Activated CD8-positive, alpha-beta memory T cell treated with anti-CD3 and anti-CD28 coated beads, Interleukin-2, amount 50 U/mL, for 24 hours (primary cell): Measurements from ENCODE around the gene PCNX2.

Experiments
- DNase-seq: peaks from one replicate; pipeline ENCODE4 v3.0.0-alpha.2; 2020; ENCODE audit errors: extremely low read depth

The PCNX2 gene

GRCh38 chr1:233256789-233257188, 38.7 kb downstream of the PCNX2 start:
- no peak for DNase-seq

GRCh38 chr1:233256191-233256590, 39.3 kb downstream of the PCNX2 start:
- DNase-seq, result no peak

- DNase-seq, result no peak
Measured at GRCh38 chr1:233255145-233255544, 40.4 kb downstream of the PCNX2 start.

- DNase-seq, result no peak
Measured at GRCh38 chr1:233253832-233254331, 41.6 kb downstream of the PCNX2 start.

- DNase-seq, result no peak
Measured at GRCh38 chr1:233253231-233253831, 42.2 kb downstream of the PCNX2 start.

GRCh38 chr1:233252441-233252840, 43.1 kb downstream of the PCNX2 start:
- DNase-seq, result no peak

- DNase-seq, result no peak
Measured at GRCh38 chr1:233251201-233251720, 44.3 kb downstream of the PCNX2 start.

GRCh38 chr1:233248014-233248413, 47.5 kb downstream of the PCNX2 start:
- no peak for DNase-seq

- DNase-seq, result no peak
Measured at GRCh38 chr1:233246965-233247364, 48.6 kb downstream of the PCNX2 start.

GRCh38 chr1:233245191-233245765, 50.2 kb downstream of the PCNX2 start:
- no peak for DNase-seq

GRCh38 chr1:233244183-233244582, 51.3 kb downstream of the PCNX2 start:
- DNase-seq, result no peak

- no peak for DNase-seq
Measured at GRCh38 chr1:233242827-233243483, 52.6 kb downstream of the PCNX2 start.

GRCh38 chr1:233241759-233242158, 53.8 kb downstream of the PCNX2 start:
- DNase-seq, result no peak

- no peak for DNase-seq
Measured at GRCh38 chr1:233240829-233241682, 54.5 kb downstream of the PCNX2 start.

- DNase-seq, result no peak
Measured at GRCh38 chr1:233240371-233240770, 55.2 kb downstream of the PCNX2 start.

GRCh38 chr1:233238884-233239431, 56.6 kb downstream of the PCNX2 start:
- DNase-seq, result no peak

GRCh38 chr1:233237647-233238046, 57.9 kb downstream of the PCNX2 start:
- DNase-seq, result no peak

GRCh38 chr1:233233508-233234040, 62.0 kb downstream of the PCNX2 start:
- DNase-seq, result no peak

GRCh38 chr1:233230011-233230410, 65.5 kb downstream of the PCNX2 start:
- no peak for DNase-seq

- no peak for DNase-seq
Measured at GRCh38 chr1:233229288-233229687, 66.2 kb downstream of the PCNX2 start.

GRCh38 chr1:233227930-233228465, 67.5 kb downstream of the PCNX2 start:
- DNase-seq, result no peak
